OCI-M2 (cell line): ENCODE data around the gene CABCOCO1.

Experiments
- DNase-seq: peaks from one replicate; lab custom pipeline; 2025; ENCODE audit not compliant: unreplicated experiment; lab: John Stamatoyannopoulos, UW

Gene CABCOCO1

GRCh38 chr10:61752111-61753011 lies 89.6 kb downstream of the CABCOCO1 start:
- DNase-seq, result no peak

GRCh38 chr10:61753453-61753852 lies 90.7 kb downstream of the CABCOCO1 start:
- DNase-seq, result no peak

- no peak for DNase-seq
Observed at GRCh38 chr10:61754587-61755550, 92.1 kb downstream of the CABCOCO1 start.

DNA sequence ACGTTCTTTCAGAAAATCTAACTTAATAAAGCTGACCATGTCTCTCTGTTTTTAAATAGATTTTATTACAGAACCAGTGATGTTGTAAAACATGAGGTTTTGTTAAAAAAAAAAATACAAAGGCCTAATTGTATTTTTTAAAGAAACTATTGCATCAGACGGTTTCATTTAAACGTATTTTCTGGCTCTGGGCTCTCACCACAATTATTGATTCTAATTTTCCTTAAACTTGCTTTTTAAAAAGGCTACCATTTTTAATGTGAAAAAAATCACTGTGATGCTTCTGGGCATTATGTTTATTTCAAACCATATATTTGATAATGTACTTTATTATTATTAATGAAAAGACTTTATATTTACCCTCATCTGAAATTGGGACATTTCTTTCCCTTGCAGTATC lies 94.3 kb downstream of the CABCOCO1 start:
- DNase-seq, result no peak

DNA sequence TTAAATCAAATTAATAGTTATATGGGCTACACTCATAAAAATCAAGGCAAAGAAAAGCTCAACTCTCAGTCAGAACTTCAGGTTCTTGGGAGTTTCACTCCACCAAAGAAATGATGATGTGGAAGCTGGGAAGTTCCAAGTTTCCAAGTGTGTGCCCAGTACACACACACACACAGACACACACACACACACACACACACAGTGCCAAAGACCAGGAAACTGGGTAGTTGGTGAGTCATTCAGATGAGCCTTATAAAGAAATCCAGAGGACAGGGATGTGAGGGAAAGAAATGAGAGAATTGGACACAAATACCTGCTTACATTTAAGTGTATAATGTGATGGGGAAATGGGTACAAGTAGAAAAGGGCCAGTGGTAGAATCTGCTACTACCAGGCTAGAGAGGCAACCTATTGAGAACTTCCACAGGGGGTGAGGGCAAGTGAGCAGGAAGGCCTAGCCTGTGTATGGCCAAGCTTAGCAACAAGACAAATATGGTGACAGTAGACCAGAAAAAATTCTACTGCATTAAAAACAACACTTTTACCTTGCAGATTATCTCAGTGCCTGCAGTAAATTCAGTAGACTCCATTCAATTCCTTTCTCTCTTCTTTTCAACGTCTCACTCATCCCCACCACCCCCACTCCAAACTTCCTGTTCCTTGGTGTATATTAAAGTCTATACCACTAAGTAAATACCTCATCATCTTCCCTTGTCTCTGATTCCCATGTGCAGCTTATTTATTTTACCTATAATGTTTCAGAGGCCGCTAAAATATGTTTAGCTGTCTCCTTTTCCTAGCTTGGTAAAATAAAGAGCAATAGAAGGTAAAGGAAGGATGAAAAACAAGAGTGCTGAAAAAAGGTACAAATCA lies 95.0 kb downstream of the CABCOCO1 start:
- no peak for DNase-seq

DNA sequence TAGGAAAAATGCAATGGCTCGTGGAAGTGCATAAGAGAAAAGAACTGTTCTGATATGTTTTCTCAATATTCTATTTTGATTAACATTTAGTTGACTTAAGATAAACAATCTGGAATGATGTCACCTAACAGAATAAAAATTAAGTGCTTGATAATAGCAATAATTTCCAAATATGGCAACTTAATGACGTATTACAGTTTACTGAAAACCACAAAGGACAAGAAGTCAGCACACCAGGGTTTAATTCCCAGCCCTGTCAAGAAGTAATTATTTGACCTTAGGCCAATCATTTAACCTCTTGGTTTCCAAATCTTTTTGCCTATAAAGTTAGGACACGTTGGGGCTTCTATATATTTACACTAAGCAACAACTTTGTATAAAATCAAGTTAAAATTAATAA lies 95.7 kb downstream of the CABCOCO1 start:
- no peak for DNase-seq

- DNase-seq, result no peak
Observed at GRCh38 chr10:61759751-61760150, 97.0 kb downstream of the CABCOCO1 start.

DNA sequence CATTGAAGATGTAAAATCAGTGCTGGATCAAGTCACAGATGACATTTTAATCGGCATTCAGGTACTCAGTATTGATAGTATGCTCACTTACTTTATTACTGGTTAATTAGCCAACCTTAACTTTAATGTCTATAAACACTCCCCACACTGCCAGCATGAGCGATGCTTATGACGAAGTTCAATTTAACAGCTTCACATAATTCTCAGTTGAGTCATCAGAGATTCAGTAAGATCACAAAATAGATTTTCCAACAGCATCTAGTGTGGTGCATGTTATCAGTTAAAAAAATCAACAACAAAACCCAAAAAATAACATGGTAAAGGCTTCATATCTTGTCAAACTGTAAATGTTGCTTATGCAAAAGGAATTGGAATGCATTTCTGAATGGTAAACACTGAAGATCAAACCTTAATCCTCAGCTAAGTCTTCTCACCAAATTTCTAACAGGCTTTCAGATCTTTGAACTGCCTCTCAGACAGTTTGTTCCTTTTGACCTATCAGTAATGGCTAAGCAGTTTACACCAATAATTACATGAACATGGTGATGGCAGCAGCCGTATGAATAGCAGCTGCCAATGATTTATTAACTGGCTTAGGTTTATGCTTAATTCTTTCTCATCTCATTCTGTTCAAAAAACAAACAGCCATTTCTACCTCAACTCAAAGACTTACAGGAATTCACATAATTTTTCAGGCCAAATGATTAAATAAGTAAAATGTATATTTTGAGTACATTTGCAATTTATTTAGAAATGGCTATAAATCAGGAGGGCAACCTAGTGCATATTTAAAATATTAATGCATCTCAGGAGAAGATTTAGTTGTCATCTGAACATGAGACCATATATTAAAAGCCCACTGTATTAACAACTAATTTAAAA lies 98.5 kb downstream of the CABCOCO1 start:
- DNase-seq, result no peak

- DNase-seq, result no peak
Observed at GRCh38 chr10:61761825-61762217, 99.1 kb downstream of the CABCOCO1 start.

- DNase-seq, result no peak
Observed at GRCh38 chr10:61763778-61764177, 101.0 kb downstream of the CABCOCO1 start.

- DNase-seq, result no peak
Observed at GRCh38 chr10:61764486-61764885, 101.8 kb downstream of the CABCOCO1 start.

GRCh38 chr10:61765176-61766087 lies 102.7 kb downstream of the CABCOCO1 start:
- DNase-seq, result no peak

- DNase-seq, result no peak
Observed at GRCh38 chr10:61766927-61767326, 104.2 kb downstream of the CABCOCO1 start.

GRCh38 chr10:61774031-61774430 lies 111.3 kb downstream of the CABCOCO1 start:
- no peak for DNase-seq

GRCh38 chr10:61775111-61775510 lies 112.4 kb downstream of the CABCOCO1 start:
- no peak for DNase-seq

GRCh38 chr10:61776615-61777266 lies 114.0 kb downstream of the CABCOCO1 start:
- no peak for DNase-seq

- no peak for DNase-seq
Observed at GRCh38 chr10:61778137-61778536, 115.4 kb downstream of the CABCOCO1 start.

DNA sequence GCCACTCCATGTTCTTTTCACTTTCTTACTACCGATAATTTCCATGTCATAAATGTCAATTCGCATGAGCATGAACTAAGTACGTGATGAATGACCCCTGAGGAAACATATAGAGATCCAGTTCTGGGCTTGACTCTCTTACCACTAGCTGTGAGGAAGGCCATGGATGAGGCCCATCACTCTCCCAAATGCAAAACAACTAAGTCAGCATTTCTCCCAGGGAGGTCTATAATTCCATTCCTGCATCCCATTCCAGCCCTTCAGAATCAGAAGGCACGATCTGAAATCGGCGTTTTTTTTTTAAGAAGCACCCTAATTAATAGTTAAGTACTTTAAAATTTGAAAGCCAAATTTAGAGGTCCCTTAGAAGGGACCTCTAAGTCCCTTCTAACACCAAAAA lies 116.5 kb downstream of the CABCOCO1 start:
- no peak for DNase-seq
